Stimulated activated naive B cell treated with anti-CD40 and anti-IgM and Interleukin-4, amounts not matched to agents 10 μg/mL and 1 μg/mL and 100 μg/mL, for 72 hours (primary cell): ENCODE results near the gene TBC1D20.
A peak's percentile ranks its signal among the peaks of the same experiment; 100 is the strongest.
"Not testable (repeated sequence)": the region's sequence is repeated elsewhere in the genome, so short reads cannot be mapped to it uniquely, and the experiment has no call there.

Experiments
- ATAC-seq, 2 donors: fragments of 150-1000 bp; cut with Tn5 transposase; replicated peaks; 2 replicates each; pipeline ENCODE4 v1.10.0; 2021; ENCODE audit warnings: moderate library complexity in 1 of 2
- DNase-seq: peaks from one replicate; pipeline ENCODE4 v3.0.0; 2021
- H3K27ac Mint-ChIP-seq: one replicate; pipeline ENCODE4 v1.8.0; 2022; ENCODE audit warnings: mild to moderate bottlenecking, mixed read lengths
- H3K27me3 Mint-ChIP-seq, 2 donors: one replicate each; pipeline ENCODE4 v1.8.0; 2022; ENCODE audit warnings: mixed read lengths in 2 of 2
- H3K36me3 Mint-ChIP-seq, 2 donors: one replicate each; pipeline ENCODE4 v1.8.0; 2022; ENCODE audit warnings: mixed read lengths in 2 of 2, mild to moderate bottlenecking in 1 of 2
- H3K4me1 Mint-ChIP-seq, 2 donors: one replicate each; pipeline ENCODE4 v1.8.0; 2022; ENCODE audit warnings: mixed read lengths in 2 of 2, mild to moderate bottlenecking in 1 of 2
- H3K4me3 Mint-ChIP-seq, 2 donors: one replicate each; pipeline ENCODE4 v1.8.0; 2022; ENCODE audit warnings: mild to moderate bottlenecking in 2 of 2, mixed read lengths in 2 of 2, moderate library complexity in 1 of 2
- H3K9me3 Mint-ChIP-seq, 2 donors: one replicate each; pipeline ENCODE4 v1.8.0; 2022; ENCODE audit warnings: mixed read lengths in 2 of 2, mild to moderate bottlenecking in 1 of 2

The TBC1D20 gene

GRCh38 chr20:400454-401275 lies 61.7 kb downstream of the TBC1D20 start:
- H3K36me3 Mint-ChIP-seq = peaks cover 16% of the 10 kb centered on the region in 2 donors
- ATAC-seq (no peak), DNase-seq (no peak)
- no peak overlapping the region for H3K4me3 Mint-ChIP-seq
- no peaks in the 10 kb centered on the region for H3K27me3 Mint-ChIP-seq
- peaks cover 6 to 8% of the 10 kb centered on the region in 2 donors for H3K4me1 Mint-ChIP-seq
- H3K27ac Mint-ChIP-seq = no peak overlapping the region
- no peaks in the 10 kb centered on the region for H3K9me3 Mint-ChIP-seq

- Mint-ChIP-seq H3K9me3 (no peaks in the 10 kb centered on the region), H3K27ac (no peak overlapping the region), H3K27me3 (no peaks in the 10 kb centered on the region), H3K4me3 (no peak overlapping the region), H3K4me1 (peaks cover 6 to 8% of the 10 kb centered on the region in 2 donors), H3K36me3 (peaks cover 16% of the 10 kb centered on the region in 2 donors)
- ATAC-seq = no peak
- no peak for DNase-seq
These were observed 62.2 kb downstream of the TBC1D20 start for GRCh38 chr20:400128-400453.

GRCh38 chr20:399182-399707 lies 63.1 kb downstream of the TBC1D20 start:
- DNase-seq = no peak
- no peaks in the 10 kb centered on the region for H3K9me3 Mint-ChIP-seq
- peaks cover 16% of the 10 kb centered on the region in 2 donors for H3K36me3 Mint-ChIP-seq
- no peak for ATAC-seq
- peaks cover 6 to 8% of the 10 kb centered on the region in 2 donors for H3K4me1 Mint-ChIP-seq
- H3K27me3 Mint-ChIP-seq = no peaks in the 10 kb centered on the region
- H3K27ac Mint-ChIP-seq = no peak overlapping the region
- no peak overlapping the region for H3K4me3 Mint-ChIP-seq

- ATAC-seq = no peak
- Mint-ChIP-seq H3K36me3 (peaks cover 22 to 27% of the 10 kb centered on the region in 2 donors), H3K9me3 (no peaks in the 10 kb centered on the region), H3K4me3 (no peak overlapping the region), H3K27me3 (no peaks in the 10 kb centered on the region), H3K27ac (no peak overlapping the region), H3K4me1 (peaks cover 3 to 4% of the 10 kb centered on the region in 2 donors)
- DNase-seq = no peak
These were observed 64.7 kb downstream of the TBC1D20 start for GRCh38 chr20:397432-398237.

GRCh38 chr20:396619-397431 lies 65.5 kb downstream of the TBC1D20 start:
- H3K4me3 Mint-ChIP-seq = no peak overlapping the region
- H3K27me3 Mint-ChIP-seq = no peaks in the 10 kb centered on the region
- ATAC-seq = no peak
- no peaks in the 10 kb centered on the region for H3K9me3 Mint-ChIP-seq
- DNase-seq = no peak
- no peak overlapping the region for H3K27ac Mint-ChIP-seq
- H3K4me1 Mint-ChIP-seq = peaks cover 0 to 2% of the 10 kb centered on the region in 2 donors
- H3K36me3 Mint-ChIP-seq = peaks cover 30 to 35% of the 10 kb centered on the region in 2 donors

GRCh38 chr20:396252-396618 lies 66.1 kb downstream of the TBC1D20 start:
- no peak overlapping the region for H3K4me3 Mint-ChIP-seq
- ATAC-seq = no peak
- DNase-seq = no peak
- H3K4me1 Mint-ChIP-seq = peaks cover 0 to 2% of the 10 kb centered on the region in 2 donors
- H3K36me3 Mint-ChIP-seq = peaks cover 35 to 40% of the 10 kb centered on the region in 2 donors
- H3K9me3 Mint-ChIP-seq = no peaks in the 10 kb centered on the region
- no peaks in the 10 kb centered on the region for H3K27me3 Mint-ChIP-seq
- no peak overlapping the region for H3K27ac Mint-ChIP-seq

- ATAC-seq, H3K4me3 Mint-ChIP-seq, H3K27ac Mint-ChIP-seq, DNase-seq, H3K27me3 Mint-ChIP-seq, H3K4me1 Mint-ChIP-seq, H3K9me3 Mint-ChIP-seq: not testable (repeated sequence)
- peaks cover 51 to 52% of the 10 kb centered on the region in 2 donors for H3K36me3 Mint-ChIP-seq
These were observed 69.0 kb downstream of the TBC1D20 start for GRCh38 chr20:393296-393695.

GRCh38 chr20:391041-391711 lies 71.2 kb downstream of the TBC1D20 start:
- Mint-ChIP-seq H3K4me3 (no peak overlapping the region), H3K27me3 (no peaks in the 10 kb centered on the region), H3K27ac (no peak overlapping the region), H3K9me3 (no peaks in the 10 kb centered on the region), H3K4me1 (peaks cover 0 to 2% of the 10 kb centered on the region in 2 donors), H3K36me3 (peaks cover 45 to 48% of the 10 kb centered on the region in 2 donors)
- ATAC-seq (peak in 1 of 2 donors; percentile 71), DNase-seq (no peak)

GRCh38 chr20:389220-389619 lies 73.1 kb downstream of the TBC1D20 start:
- no peak for ATAC-seq

GRCh38 chr20:388034-388994 lies 74.0 kb downstream of the TBC1D20 start:
- Mint-ChIP-seq H3K9me3 (no peaks in the 10 kb centered on the region), H3K27me3 (no peaks in the 10 kb centered on the region), H3K27ac (no peak overlapping the region), H3K4me1 (peaks cover 9 to 10% of the 10 kb centered on the region in 2 donors), H3K4me3 (no peak overlapping the region), H3K36me3 (peaks cover 45 to 48% of the 10 kb centered on the region in 2 donors)
- ATAC-seq (no peak), DNase-seq (no peak)

More at GRCh38 chr20:389220-389619, 73.1 kb downstream of the TBC1D20 start:
- Mint-ChIP-seq H3K4me1 (peaks cover 5 to 6% of the 10 kb centered on the region in 2 donors), H3K27ac (peak overlapping the region; percentile 68), H3K9me3 (no peaks in the 10 kb centered on the region), H3K36me3 (peaks cover 48 to 51% of the 10 kb centered on the region in 2 donors), H3K27me3 (no peaks in the 10 kb centered on the region), H3K4me3 (no peak overlapping the region)
- no peak for DNase-seq

- Mint-ChIP-seq H3K36me3 (peaks cover 40% of the 10 kb centered on the region in 2 donors), H3K27ac (no peak overlapping the region), H3K4me3 (no peak overlapping the region), H3K27me3 (no peaks in the 10 kb centered on the region), H3K4me1 (peaks cover 14 to 16% of the 10 kb centered on the region in 2 donors), H3K9me3 (no peaks in the 10 kb centered on the region)
- DNase-seq (no peak), ATAC-seq (no peak)
These were observed 74.8 kb downstream of the TBC1D20 start for GRCh38 chr20:387520-387919.

- not testable (repeated sequence) for DNase-seq, H3K27ac Mint-ChIP-seq, ATAC-seq, H3K27me3 Mint-ChIP-seq, H3K4me3 Mint-ChIP-seq, H3K9me3 Mint-ChIP-seq
- H3K36me3 Mint-ChIP-seq = peaks cover 31 to 32% of the 10 kb centered on the region in 2 donors
- H3K4me1 Mint-ChIP-seq = peaks cover 16 to 19% of the 10 kb centered on the region in 2 donors
These were observed 75.7 kb downstream of the TBC1D20 start for GRCh38 chr20:386634-387033.
